NT2/D1 (cell line): ENCODE data around the gene SAT1.

ENCODE experiments used
- SUZ12 ChIP-seq: IDR thresholded peaks from 2 replicates; pipeline ENCODE4 v1.6.1; 2011; ENCODE audit not compliant: insufficient read length, insufficient read depth; ENCODE audit errors: extremely low read depth
- ZNF274 ChIP-seq: IDR thresholded peaks from 2 replicates; pipeline ENCODE4 v1.6.1; 2011; ENCODE audit warnings: mild to moderate bottlenecking, low read depth, low read length

DNA sequence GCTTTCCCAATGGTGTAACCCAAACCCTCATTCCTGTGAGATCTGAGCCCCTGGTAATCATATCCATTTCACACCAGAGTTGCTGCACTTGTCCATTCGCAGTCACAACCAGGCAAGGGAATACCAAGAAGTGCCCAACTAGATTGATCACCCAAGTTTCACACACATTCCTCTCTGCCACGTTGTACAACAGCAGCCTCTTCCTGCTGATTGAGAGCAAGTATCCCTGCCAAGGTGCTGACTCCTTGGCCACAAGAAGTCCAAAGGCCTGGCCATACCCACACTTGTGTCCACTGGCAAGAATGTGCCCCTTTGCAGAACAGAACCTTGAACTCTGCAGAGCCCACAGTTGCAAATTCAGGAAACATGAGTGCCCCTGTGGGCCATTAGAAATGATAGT is 33.4 kb upstream of the SAT1 start:
- TF ChIP-seq ZNF274 (no peak), SUZ12 (no peak)
